HepG2 (cell line): ENCODE data around the gene KANK3. TPM values are rescaled to one million over a fixed set of nuclear protein-coding genes. Genes with fewer than 3 reads are reported as not detected.
A peak's percentile ranks its signal among the peaks of the same experiment; 100 is the strongest.

Source experiments
- ATAC-seq: fragments of 200-7000 bp; cut with Tn5 transposase; 3 replicates; pipeline ENCODE4 v1.9.1; 2020; ENCODE audit warnings: mild to moderate bottlenecking, moderate library complexity
- BruUV-seq: library from RNA; stranded (reverse); fragments of 400-500 nt; replicated peaks from 2 replicates; lab custom pipeline; 2021; lab: Mats Ljungman, UMichigan
- CTCF ChIA-PET: fragments of 300-600 bp; formaldehyde crosslinking; extraction: SDS; loops from one replicate; lab custom pipeline; 2021; ENCODE audit warnings: low total read pairs, inconsistent platforms, low intra/inter-chr PET ratio; lab: Yijun Ruan, JAX
- POLR2A ChIA-PET: fragments of 350-600 bp; sonication (Branson Sonifier 250); formaldehyde crosslinking; loops from one replicate; lab custom pipeline; 2020; ENCODE audit warnings: antibody characterized with exemption, inconsistent platforms; lab: Yijun Ruan, JAX
- DNase-seq: peaks from one replicate; pipeline ENCODE4 v3.0.0-alpha.2; 2015; ENCODE audit warnings: low spot score
- FAIRE-seq: peaks from 3 replicates; lab custom pipeline; 2011; peaks lifted over from hg19 to GRCh38; lab: Jason Lieb, UNC
- H2AFZ ChIP-seq: one replicate; pipeline ENCODE4 v1.6.1; 2011; ENCODE audit warnings: low read length, inconsistent platforms
- H3K27ac ChIP-seq: fragments of 300-600 bp; 3 replicates; pipeline ENCODE4 v1.8.0; 2011; ENCODE audit warnings: mixed run types, mild to moderate bottlenecking, mixed read lengths, low read length, inconsistent platforms; ENCODE audit not compliant: insufficient read depth; ENCODE audit errors: extremely low read length
- H3K27me3 ChIP-seq, 2 experiments: fragments of 200-600 bp in 1 of 2; 2 replicates in 1 of 2; 3 replicates in 1 of 2; pipeline versions ENCODE4 v1.6.0 to v1.8.0; 2011; ENCODE audit warnings: low read length in 2 of 2, mild to moderate bottlenecking in 2 of 2, moderate library complexity in 2 of 2, inconsistent platforms in 1 of 2; ENCODE audit not compliant: insufficient read depth in 2 of 2, control insufficient read depth in 1 of 2
- H3K36me3 ChIP-seq, 2 experiments: fragments of 200-600 bp in 1 of 2; replicated peaks in 1 of 2; 2 replicates in 1 of 2; 3 replicates in 1 of 2; pipeline versions ENCODE4 v1.5.1 to v1.8.0; 2011; ENCODE audit warnings: low read length in 2 of 2, inconsistent platforms in 1 of 2; ENCODE audit not compliant: insufficient read depth in 2 of 2, control insufficient read depth in 1 of 2
- H3K4me1 ChIP-seq: 2 replicates; pipeline ENCODE4 v1.5.1; 2012; ENCODE audit warnings: low read length, inconsistent platforms; ENCODE audit not compliant: insufficient read depth
- H3K4me2 ChIP-seq: 2 replicates; pipeline ENCODE4 v1.6.0; 2011; ENCODE audit warnings: low read depth, low read length, inconsistent platforms
- H3K4me3 ChIP-seq, 3 experiments: fragments of 200-600 bp in 1 of 3; sonication (generic), shearing (Covaris generic) in 1 of 3; replicated peaks in 1 of 3; 2 replicates each; pipeline ENCODE4 v1.5.1; 2011 to 2016; ENCODE audit warnings: low read length in 3 of 3, inconsistent platforms in 2 of 3, low read depth in 2 of 3, mild to moderate bottlenecking in 2 of 3, control low read depth in 1 of 3, mixed read lengths in 1 of 3; ENCODE audit not compliant: insufficient read depth in 1 of 3
- H3K79me2 ChIP-seq: one replicate; pipeline ENCODE4 v1.6.1; 2011; ENCODE audit warnings: low read length, inconsistent platforms; ENCODE audit not compliant: insufficient read depth
- H3K9ac ChIP-seq: 2 replicates; pipeline ENCODE4 v1.6.0; 2011; ENCODE audit warnings: mild to moderate bottlenecking, low read depth, low read length, inconsistent platforms; ENCODE audit not compliant: insufficient read depth
- H3K9me3 ChIP-seq: 2 replicates; pipeline ENCODE4 v1.5.1; 2012; ENCODE audit warnings: mild to moderate bottlenecking, low read length
- H4K20me1 ChIP-seq: 2 replicates; pipeline ENCODE4 v1.6.0; 2011; ENCODE audit warnings: inconsistent platforms, mild to moderate bottlenecking, low read length, moderate library complexity; ENCODE audit not compliant: insufficient read depth
- ARNTL ChIP-seq: sonication (generic); formaldehyde crosslinking; IDR thresholded peaks from 2 replicates; pipeline ENCODE4 v1.4.0; 2020; ENCODE audit warnings: mild to moderate bottlenecking, missing genetic modification reagents
- JUN ChIP-seq: sonication (generic); formaldehyde crosslinking; IDR thresholded peaks from 2 replicates; pipeline ENCODE4 v1.4.0; 2020; ENCODE audit warnings: mild to moderate bottlenecking, missing genetic modification reagents
- KDM5A ChIP-seq: fragments of 200-600 bp; sonication (generic); IDR thresholded peaks from 2 replicates; pipeline ENCODE4 v1.7.0; 2018; ENCODE audit warnings: antibody characterized with exemption, mild to moderate bottlenecking, low read length, borderline replicate concordance
- KDM5B ChIP-seq: sonication (generic); formaldehyde crosslinking; IDR thresholded peaks from 2 replicates; pipeline ENCODE4 v1.4.0; 2020; ENCODE audit warnings: missing genetic modification reagents, mild to moderate bottlenecking, borderline replicate concordance
- KLF16 ChIP-seq, 2 experiments: sonication (generic) in 1 of 2; formaldehyde crosslinking in 1 of 2; IDR thresholded peaks; 2 replicates each; pipeline versions ENCODE4 v1.6.1 to v1.8.0; 2016 to 2023; ENCODE audit warnings: missing genetic modification reagents in 2 of 2, missing compliant biosample characterization in 1 of 2
- LCORL ChIP-seq, 2 experiments: fragments of 450-650 bp in 1 of 2; sonication (generic) in 1 of 2; formaldehyde crosslinking in 1 of 2; IDR thresholded peaks; 2 replicates each; pipeline versions ENCODE4 v1.5.0 to v1.6.1; 2017 to 2020; ENCODE audit warnings: antibody characterized with exemption in 1 of 2, missing genetic modification reagents in 1 of 2
- NFKB2 ChIP-seq: sonication (generic); formaldehyde crosslinking; IDR thresholded peaks from 2 replicates; pipeline ENCODE4 v1.4.0; 2020; ENCODE audit warnings: missing genetic modification reagents, borderline replicate concordance
- PCBP1 ChIP-seq: fragments of 200-400 bp; formaldehyde crosslinking; IDR thresholded peaks from 2 replicates; pipeline ENCODE4 v1.6.1; 2017; ENCODE audit warnings: mild to moderate bottlenecking, low read depth, low read length, borderline replicate concordance
- SNRNP70 ChIP-seq: fragments of 200-400 bp; formaldehyde crosslinking; IDR thresholded peaks from 2 replicates; pipeline ENCODE4 v1.6.1; 2017; ENCODE audit warnings: mild to moderate bottlenecking, low read depth, low read length, moderate library complexity
- SRF ChIP-seq: IDR thresholded peaks from 2 replicates; pipeline ENCODE4 v1.6.1; 2011; ENCODE audit warnings: mild to moderate bottlenecking, low read depth, low read length, moderate library complexity
- TCF7 ChIP-seq: sonication (generic); IDR thresholded peaks from 2 replicates; pipeline ENCODE4 v1.6.1; 2016; ENCODE audit warnings: antibody characterized with exemption, low read depth
- TCF7L2 ChIP-seq: IDR thresholded peaks from 2 replicates; pipeline ENCODE4 v1.6.1; 2011; ENCODE audit warnings: mild to moderate bottlenecking, low read depth, low read length, moderate library complexity
- YEATS2 ChIP-seq: sonication (generic); formaldehyde crosslinking; IDR thresholded peaks from 2 replicates; pipeline ENCODE4 v1.4.0; 2020; ENCODE audit warnings: missing genetic modification reagents, borderline replicate concordance
- ZNF12 ChIP-seq: sonication (generic); formaldehyde crosslinking; IDR thresholded peaks from 2 replicates; pipeline ENCODE4 v1.5.0; 2020; ENCODE audit warnings: missing genetic modification reagents
- ZNF30 ChIP-seq: sonication (generic); formaldehyde crosslinking; IDR thresholded peaks from 2 replicates; pipeline ENCODE4 v1.5.0; 2020; ENCODE audit warnings: mild to moderate bottlenecking, missing genetic modification reagents
- ZNF547 ChIP-seq: sonication (generic); formaldehyde crosslinking; IDR thresholded peaks from 2 replicates; pipeline ENCODE4 v1.5.1; 2020; ENCODE audit warnings: mild to moderate bottlenecking, missing genetic modification reagents
- ZNF558 ChIP-seq: sonication (generic); formaldehyde crosslinking; IDR thresholded peaks from 2 replicates; pipeline ENCODE4 v1.9.0; 2022; ENCODE audit warnings: mild to moderate bottlenecking, missing genetic modification reagents, borderline replicate concordance
- ZNF563 ChIP-seq: sonication (generic); formaldehyde crosslinking; IDR thresholded peaks from 2 replicates; pipeline ENCODE4 v1.8.0; 2022; ENCODE audit warnings: mild to moderate bottlenecking, moderate library complexity, missing genetic modification reagents
- ZNF577 ChIP-seq: sonication (generic); formaldehyde crosslinking; IDR thresholded peaks from 2 replicates; pipeline ENCODE4 v1.4.0; 2020; ENCODE audit warnings: mild to moderate bottlenecking, low read depth, missing genetic modification reagents, borderline replicate concordance
- WGBS: methylation state at CpG from one replicate; pipeline ENCODE4 v1.1.6; 2017; ENCODE audit warnings: low lambda C conversion rate; 5-methylcytosine and 5-hydroxymethylcytosine counted together
- in situ Hi-C: cut with HindIII; loops from 2 replicates; pipeline ENCODE4 v1.10.0; 2017; ENCODE audit warnings: low pct_unique_long_range_greater_than_20kb; ENCODE audit not compliant: extremely low pct_ligation_motif_present
- intact Hi-C: fragments of 100-400 bp; cut with micrococcal nuclease; formaldehyde crosslinking; loops from one replicate; pipeline ENCODE4 v1.10.0; 2022; ENCODE audit not compliant: unreplicated experiment
- polyA plus RNA-seq, 8 experiments: library from polyadenylated mRNA; depleted of rRNA in 3 of 8; stranded (reverse) in 7 of 8; unstranded in 1 of 8; fragments of >200 nt; fragmentation: Illumina TruSeq in 4 of 8; extraction: Trizol in 4 of 8; gene quantifications; 2 replicates each; pipeline versions ENCODE4 v1.2.1 to v1.2.3, GENCODE V29; 2011 to 2016; ENCODE audit warnings: low read depth in 4 of 8, missing spikeins in 1 of 8, mixed read lengths in 1 of 8; ENCODE audit not compliant: insufficient read depth in 1 of 8
- total RNA-seq, 5 experiments: library from RNA; depleted of rRNA; stranded (reverse); fragments of >200 nt; fragmentation: Illumina TruSeq; extraction: Trizol; gene quantifications; 2 replicates each; pipeline ENCODE4 v1.2.3, GENCODE V29; 2016; ENCODE audit warnings: low read depth in 1 of 5
- TF ChIP-seq, protein P1 (sequence below): sonication (generic); formaldehyde crosslinking; IDR thresholded peaks from 2 replicates; pipeline ENCODE4 v1.4.0; 2020; ENCODE audit warnings: missing genetic modification reagents, low read depth, mild to moderate bottlenecking, borderline replicate concordance
- TF ChIP-seq, protein P2 (sequence below): IDR thresholded peaks from 2 replicates; pipeline ENCODE4 v1.6.1; 2016; ENCODE audit warnings: missing compliant biosample characterization, missing genetic modification reagents, borderline replicate concordance

KANK3 gene
- total and polyA plus RNA-seq, 2 of the 13 experiments (the other 11 are each of a cell fraction or from before 2014, with no cell fraction given) = 0.15 to 0.20 TPM

DNA sequence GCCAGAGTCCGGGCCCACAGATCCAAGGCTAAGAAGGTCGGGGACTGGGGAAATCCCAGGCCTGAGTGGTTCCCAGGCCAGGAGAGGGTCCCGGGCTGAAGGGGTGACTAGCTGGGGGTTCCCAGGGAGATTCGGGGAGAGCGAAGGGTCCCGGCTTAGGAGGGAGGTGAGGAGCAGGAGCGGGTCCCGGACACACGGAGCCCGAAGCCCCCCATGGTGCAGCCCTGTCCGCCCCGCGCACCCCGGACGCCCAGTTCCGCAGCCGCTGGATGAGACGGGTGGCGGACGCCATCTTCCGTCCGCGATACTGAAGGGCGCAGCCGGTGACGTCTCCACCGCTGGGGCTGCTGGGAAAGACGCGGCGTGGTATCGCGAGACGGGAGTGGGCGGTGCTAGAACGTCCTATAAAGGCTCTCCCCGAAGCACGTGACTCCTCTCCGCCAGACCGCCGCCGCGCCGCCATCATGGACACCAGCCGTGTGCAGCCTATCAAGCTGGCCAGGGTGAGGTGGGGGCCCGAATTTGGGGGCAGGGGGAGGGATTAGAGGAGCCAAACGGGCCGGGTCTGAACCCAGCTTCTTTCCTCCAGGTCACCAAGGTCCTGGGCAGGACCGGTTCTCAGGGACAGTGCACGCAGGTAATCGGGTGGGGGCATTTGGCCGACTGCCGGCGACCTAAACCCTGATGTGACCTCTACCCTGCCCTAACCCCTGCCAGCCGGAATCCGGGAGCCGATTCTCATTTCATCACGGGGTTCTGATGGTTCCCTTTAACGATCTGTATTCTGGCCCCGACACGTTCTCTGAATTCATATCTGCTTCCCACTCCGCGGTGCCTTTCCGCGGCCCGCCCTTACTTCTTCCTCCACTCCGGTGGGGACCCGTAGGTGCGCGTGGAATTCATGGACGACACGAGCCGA is 21.7 kb downstream of the KANK3 start, which contains the start of the genes NDUFA7 and RPS28:
Gene NDUFA7 (minus strand): TSS at position 309 of the 919 bp plus-strand sequence. CDS start 17 bp downstream, at position 292.
Gene RPS28 (plus strand): TSS at position 430 of the 919 bp plus-strand sequence. CDS start 35 bp downstream, at position 465.
- Histone ChIP-seq H3K9me3 (no peaks in the 10 kb centered on the region), H3K4me3 (peak within 1 kb of the TSS; percentile 69 to 97 (median 82)), H3K4me1 (peaks cover 36% of the 10 kb centered on the region), H4K20me1 (peaks cover 19% of the 10 kb centered on the region), H3K36me3 (peaks cover 0 to 17% of the 10 kb centered on the region in 2 experiments; a peak in 3 of 5 replicates), H3K27ac (peak within 1 kb of the TSS; percentile 88), H3K79me2 (peaks cover 34% of the 10 kb centered on the region), H3K4me2 (peak within 1 kb of the TSS; percentile 78), H2AFZ (no peak within 1 kb of the TSS), H3K27me3 (no peaks in the 10 kb centered on the region; a peak in 1 of 5 replicates), H3K9ac (peak within 1 kb of the TSS; percentile 99)
- POLR2A ChIA-PET = interaction anchor here (0.7 to 6.5 kb wide), 21 partner anchors 8 to 193 kb away, joined by 3 to 39 read pairs (median 4); partner anchors contain the start of genes CD320, MARCHF2, RAB11B and ZNF414
- WGBS = 2% methylated on average over 20 of the region's 72 CpGs
- CTCF ChIA-PET = no interaction called here
- intact Hi-C loops = no loop called here
- ATAC-seq (peak; percentile 81), DNase-seq (peak; percentile 85), FAIRE-seq (no peak)
- TSS peak; percentile 87 for BruUV-seq
- in situ Hi-C loops = no loop called here
- TF ChIP-seq, protein P1, sequence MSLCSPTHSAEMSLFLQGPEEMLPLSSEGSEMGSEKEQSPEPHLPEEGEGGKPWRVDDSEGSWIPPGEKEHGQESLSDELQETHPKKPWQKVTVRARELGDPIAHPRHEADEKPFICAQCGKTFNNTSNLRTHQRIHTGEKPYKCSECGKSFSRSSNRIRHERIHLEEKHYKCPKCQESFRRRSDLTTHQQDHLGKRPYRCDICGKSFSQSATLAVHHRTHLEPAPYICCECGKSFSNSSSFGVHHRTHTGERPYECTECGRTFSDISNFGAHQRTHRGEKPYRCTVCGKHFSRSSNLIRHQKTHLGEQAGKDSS (CRISPR knock-in tag) = peak; percentile 51; the same call in 1 of the 2 replicates
- peak; percentile 70 for TF ChIP-seq ZNF30 (CRISPR knock-in tag)
- no peak for TF ChIP-seq TCF7
- TF ChIP-seq KDM5A = peak; percentile 90
- peak; percentile 95; the same call in 1 of the 2 replicates for TF ChIP-seq KDM5B (CRISPR knock-in tag)
- no peak for TF ChIP-seq SRF
- peak; percentile 49; the same call in 1 of the 2 replicates for TF ChIP-seq ZNF563
- TF ChIP-seq ZNF577 (CRISPR knock-in tag) = no peak
- peak in 1 of 2 experiments; percentile 72; a peak in 1 of 4 replicates for TF ChIP-seq KLF16 (CRISPR knock-in tag; IDR thresholded peaks at IDR 0.05)
- TF ChIP-seq ZNF558 = 0 out of 2 replicates have a peak, but pooled peaks have one; percentile 27
- TF ChIP-seq, protein P2, sequence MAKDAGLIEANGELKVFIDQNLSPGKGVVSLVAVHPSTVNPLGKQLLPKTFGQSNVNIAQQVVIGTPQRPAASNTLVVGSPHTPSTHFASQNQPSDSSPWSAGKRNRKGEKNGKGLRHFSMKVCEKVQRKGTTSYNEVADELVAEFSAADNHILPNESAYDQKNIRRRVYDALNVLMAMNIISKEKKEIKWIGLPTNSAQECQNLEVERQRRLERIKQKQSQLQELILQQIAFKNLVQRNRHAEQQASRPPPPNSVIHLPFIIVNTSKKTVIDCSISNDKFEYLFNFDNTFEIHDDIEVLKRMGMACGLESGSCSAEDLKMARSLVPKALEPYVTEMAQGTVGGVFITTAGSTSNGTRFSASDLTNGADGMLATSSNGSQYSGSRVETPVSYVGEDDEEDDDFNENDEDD (CRISPR knock-in tag) = peak; percentile 62; the same call in 1 of the 2 replicates
- no peak; the same call in 1 of the 2 replicates for TF ChIP-seq JUN (CRISPR knock-in tag)
- TF ChIP-seq TCF7L2 = no peak
- no peak for TF ChIP-seq SNRNP70
- no peak for TF ChIP-seq LCORL (IDR thresholded peaks at IDR 0.05)
- TF ChIP-seq LCORL (CRISPR knock-in tag; IDR thresholded peaks at IDR 0.05) = peak; percentile 20; the same call in 1 of the 2 replicates
- peak; percentile 72; the same call in 1 of the 2 replicates for TF ChIP-seq ARNTL
- peak; percentile 98 for TF ChIP-seq YEATS2 (CRISPR knock-in tag)
- TF ChIP-seq ZNF547 (CRISPR knock-in tag) = peak; percentile 56
- TF ChIP-seq NFKB2 (CRISPR knock-in tag) = 0 out of 2 replicates have a peak, but pooled peaks have one; percentile 65
- 0 out of 2 replicates have a peak, but pooled peaks have one; percentile 82 for TF ChIP-seq PCBP1
- TF ChIP-seq ZNF12 = no peak
